Lower lobe of right lung (tissue), 2 donors: ENCODE data around the gene PPP2R2C. TPM values are rescaled to one million over a fixed set of nuclear protein-coding genes. Genes with fewer than 3 reads are reported as not detected.
A peak's percentile ranks its signal among the peaks of the same experiment; 100 is the strongest.

ENCODE experiments used
- ATAC-seq, 2 donors: fragments of 200-7000 bp; cut with Tn5 transposase; one replicate each; pipeline ENCODE4 v1.9.1; 2020 to 2022; ENCODE audit warnings: mild to moderate bottlenecking in 2 of 2, moderate library complexity in 2 of 2
- DNase-seq: peaks from one replicate; pipeline ENCODE4 v3.0.0-alpha.2; 2020
- H3K27ac ChIP-seq: fragments of 200-600 bp; one replicate; pipeline ENCODE4 v1.8.0; 2022
- H3K27me3 ChIP-seq: fragments of 200-600 bp; one replicate; pipeline ENCODE4 v1.8.0; 2022; ENCODE audit warnings: low read depth
- H3K36me3 ChIP-seq: fragments of 200-600 bp; one replicate; pipeline ENCODE4 v1.8.0; 2022; ENCODE audit warnings: mild to moderate bottlenecking
- H3K4me1 ChIP-seq: fragments of 200-600 bp; one replicate; pipeline ENCODE4 v1.8.0; 2022
- H3K4me3 ChIP-seq: fragments of 200-600 bp; one replicate; pipeline ENCODE4 v1.8.0; 2022; ENCODE audit warnings: mild to moderate bottlenecking
- H3K9me3 ChIP-seq: fragments of 200-600 bp; one replicate; pipeline ENCODE4 v1.8.0; 2022
- CTCF ChIP-seq: fragments of 200-600 bp; IDR thresholded peaks from one replicate; pipeline ENCODE4 v1.8.0; 2022; ENCODE audit warnings: antibody characterized with exemption, mild to moderate bottlenecking
- intact Hi-C: fragments of 100-400 bp; cut with DNase I; formaldehyde crosslinking; loops from one replicate; pipeline ENCODE4 v1.11.0; 2022
- total RNA-seq: library from RNA; stranded (reverse); fragmentation: NEBNext Ultra II Directional; extraction: Animal tissue kit (Norgen Biotek cat#: 25700); gene quantifications from one replicate; pipeline ENCODE4 v1.2.1, GENCODE V29; 2021
- donor health status: DM: no; HTN: yes; CAD: no; lungs with severe emphysema.

PPP2R2C gene
- total RNA-seq, 1 donor from 2014 or later = not detected

- TF ChIP-seq CTCF = no peak
- H3K27me3 ChIP-seq = no peaks in the 10 kb centered on the region
- H3K27ac ChIP-seq = peak overlapping the region; percentile 57
- H3K36me3 ChIP-seq = peaks cover 23% of the 10 kb centered on the region
- ATAC-seq = no peak
- no peak overlapping the region for H3K4me3 ChIP-seq
- intact Hi-C loops = no loop called here
- H3K4me1 ChIP-seq = peaks cover 95% of the 10 kb centered on the region
- no peak for DNase-seq
- no peaks in the 10 kb centered on the region for H3K9me3 ChIP-seq
Measured at GRCh38 chr4:6277139-6277802, 195.1 kb downstream of the PPP2R2C start.

- no peaks in the 10 kb centered on the region for H3K27me3 ChIP-seq
- ATAC-seq (no peak), DNase-seq (no peak)
- H3K4me3 ChIP-seq = no peak overlapping the region
- peak overlapping the region; percentile 57 for H3K27ac ChIP-seq
- H3K36me3 ChIP-seq = peaks cover 23% of the 10 kb centered on the region
- H3K4me1 ChIP-seq = peaks cover 95% of the 10 kb centered on the region
- no peaks in the 10 kb centered on the region for H3K9me3 ChIP-seq
- TF ChIP-seq CTCF = no peak
- intact Hi-C loops = no loop called here
Measured at GRCh38 chr4:6275898-6276806, 196.3 kb downstream of the PPP2R2C start.

GRCh38 chr4:6275351-6275750 lies 197.1 kb downstream of the PPP2R2C start:
- intact Hi-C loops = no loop called here
- Histone ChIP-seq H3K4me1 (peaks cover 97% of the 10 kb centered on the region), H3K27ac (peak overlapping the region; percentile 57), H3K4me3 (no peak overlapping the region), H3K36me3 (peaks cover 23% of the 10 kb centered on the region), H3K27me3 (no peaks in the 10 kb centered on the region), H3K9me3 (no peaks in the 10 kb centered on the region)
- TF ChIP-seq CTCF = no peak
- no peak for ATAC-seq
- no peak for DNase-seq

- ATAC-seq (no peak), DNase-seq (no peak)
- TF ChIP-seq CTCF = no peak
- intact Hi-C loops = no loop called here
- Histone ChIP-seq H3K4me3 (no peak overlapping the region), H3K27me3 (no peaks in the 10 kb centered on the region), H3K9me3 (no peaks in the 10 kb centered on the region), H3K36me3 (peaks cover 12% of the 10 kb centered on the region), H3K4me1 (peaks cover 88% of the 10 kb centered on the region), H3K27ac (peak overlapping the region; percentile 85)
Measured at GRCh38 chr4:6273661-6273990, 198.8 kb downstream of the PPP2R2C start.

- no peaks in the 10 kb centered on the region for H3K9me3 ChIP-seq
- H3K27ac ChIP-seq = peak overlapping the region; percentile 85
- peak; percentile 5 to 40 for ATAC-seq
- intact Hi-C loops = no loop called here
- peaks cover 6% of the 10 kb centered on the region for H3K36me3 ChIP-seq
- DNase-seq = peak; percentile 70
- peaks cover 88% of the 10 kb centered on the region for H3K4me1 ChIP-seq
- H3K27me3 ChIP-seq = no peaks in the 10 kb centered on the region
- no peak for TF ChIP-seq CTCF
- no peak overlapping the region for H3K4me3 ChIP-seq
Measured at GRCh38 chr4:6272863-6273660, 199.4 kb downstream of the PPP2R2C start.
